Muscle layer of duodenum (tissue), 2 donors: ENCODE measurements around the gene LPIN1.
"Not testable (repeated sequence)": the region's sequence is repeated elsewhere in the genome, so short reads cannot be mapped to it uniquely, and the experiment has no call there.

Source experiments
- H3K27ac ChIP-seq: one replicate; pipeline ENCODE4 v1.7.0; 2013; ENCODE audit warnings: mild to moderate bottlenecking, low read length
- H3K27me3 ChIP-seq: one replicate; pipeline ENCODE4 v1.7.0; 2013; ENCODE audit warnings: low read depth, mild to moderate bottlenecking, control low read depth, low read length
- H3K36me3 ChIP-seq, 2 donors: one replicate each; pipeline ENCODE4 v1.7.0; 2013; ENCODE audit warnings: low read length in 2 of 2, control low read depth in 1 of 2, mild to moderate bottlenecking in 1 of 2; ENCODE audit not compliant: insufficient read depth in 2 of 2, control insufficient read depth in 1 of 2
- H3K4me1 ChIP-seq, 2 donors: one replicate each; pipeline ENCODE4 v1.7.0; 2013; ENCODE audit warnings: low read length in 2 of 2, mild to moderate bottlenecking in 2 of 2, control low read depth in 1 of 2, moderate library complexity in 1 of 2; ENCODE audit not compliant: insufficient read depth in 2 of 2, control insufficient read depth in 1 of 2
- H3K4me3 ChIP-seq, 2 donors: one replicate each; pipeline ENCODE4 v1.7.0; 2013; ENCODE audit warnings: low read length in 2 of 2, low read depth in 1 of 2, mild to moderate bottlenecking in 1 of 2
- H3K9me3 ChIP-seq, 2 donors: one replicate each; pipeline ENCODE4 v1.7.0; 2013; ENCODE audit warnings: low read length in 2 of 2, control low read depth in 1 of 2, mild to moderate bottlenecking in 1 of 2; ENCODE audit not compliant: control insufficient read depth in 1 of 2
- donor health status: healthy.

Gene LPIN1

GRCh38 chr2:11809586-11810236, 63.3 kb downstream of the LPIN1 start:
- H3K27me3 ChIP-seq, result no peaks in the 10 kb centered on the region
- no peaks in the 10 kb centered on the region for H3K9me3 ChIP-seq
- no peak overlapping the region for H3K27ac ChIP-seq
- H3K4me1 ChIP-seq, result no peaks in the 10 kb centered on the region
- H3K4me3 ChIP-seq, result no peak overlapping the region
- H3K36me3 ChIP-seq, result peaks cover 22 to 29% of the 10 kb centered on the region in 2 donors

GRCh38 chr2:11810237-11810977, 64.0 kb downstream of the LPIN1 start:
- Histone ChIP-seq H3K36me3 (peaks cover 22 to 29% of the 10 kb centered on the region in 2 donors), H3K4me3 (no peak overlapping the region), H3K4me1 (no peaks in the 10 kb centered on the region), H3K27me3 (no peaks in the 10 kb centered on the region), H3K27ac (no peak overlapping the region), H3K9me3 (no peaks in the 10 kb centered on the region)

DNA sequence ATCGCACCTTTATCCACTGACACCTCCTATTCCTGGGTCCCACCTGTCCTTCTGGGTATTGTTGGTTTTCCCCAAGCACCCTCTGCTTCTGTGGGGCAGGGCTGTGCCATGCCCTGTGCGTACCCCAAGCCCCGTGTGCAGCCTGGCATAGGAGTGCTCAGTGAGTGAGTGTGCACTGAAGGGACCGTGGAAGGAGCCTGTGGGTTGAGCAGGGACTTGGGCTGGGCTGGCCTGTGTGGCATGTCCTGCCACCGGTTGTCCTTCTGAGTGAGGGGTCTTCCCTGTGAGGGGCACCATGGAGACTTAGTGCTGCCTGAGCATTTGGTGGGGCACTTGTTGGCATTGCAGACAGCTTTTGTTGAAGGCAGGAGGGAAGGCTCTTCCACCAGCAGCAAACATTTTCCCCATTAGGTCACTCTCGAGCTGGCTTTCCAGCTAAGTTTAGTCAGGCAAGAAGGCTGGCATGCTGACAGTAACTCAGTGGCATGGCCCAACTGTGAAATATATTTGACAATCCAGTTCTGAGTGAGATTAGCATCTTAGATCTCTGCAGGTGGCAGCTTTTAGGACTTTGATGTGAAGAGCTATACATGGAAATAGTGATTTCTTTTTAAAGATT, 64.7 kb downstream of the LPIN1 start:
- Histone ChIP-seq H3K27ac (no peak overlapping the region), H3K4me1 (no peaks in the 10 kb centered on the region), H3K36me3 (peaks cover 21 to 29% of the 10 kb centered on the region in 2 donors), H3K27me3 (no peaks in the 10 kb centered on the region), H3K4me3 (no peak overlapping the region), H3K9me3 (no peaks in the 10 kb centered on the region)

- no peaks in the 10 kb centered on the region for H3K4me1 ChIP-seq
- no peaks in the 10 kb centered on the region for H3K9me3 ChIP-seq
- no peak overlapping the region for H3K27ac ChIP-seq
- no peaks in the 10 kb centered on the region for H3K27me3 ChIP-seq
- peaks cover 22 to 38% of the 10 kb centered on the region in 2 donors for H3K36me3 ChIP-seq
- H3K4me3 ChIP-seq, result no peak overlapping the region
Observed at GRCh38 chr2:11812466-11813248, 66.2 kb downstream of the LPIN1 start.

DNA sequence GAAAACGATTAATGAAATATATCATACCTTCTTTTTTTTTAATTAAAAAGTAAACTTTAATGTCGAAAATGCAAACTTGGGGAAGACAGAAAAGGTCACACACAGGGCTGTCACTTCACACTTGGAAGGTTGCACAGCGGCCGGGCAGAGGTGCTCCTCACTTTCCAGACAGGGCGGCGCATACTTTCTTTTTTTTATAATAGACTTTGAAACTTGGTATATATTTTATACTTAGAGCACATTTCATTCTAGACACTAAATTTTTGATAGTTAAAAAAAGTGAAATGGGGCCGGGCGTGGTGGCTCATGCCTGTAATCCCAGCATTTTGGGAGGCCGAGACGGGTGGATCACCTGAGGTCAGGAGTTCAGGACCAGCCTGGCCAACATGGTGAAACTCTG, 66.9 kb downstream of the LPIN1 start:
- H3K36me3 ChIP-seq, result peaks cover 22 to 32% of the 10 kb centered on the region in 2 donors

GRCh38 chr2:11813951-11814350, 67.5 kb downstream of the LPIN1 start:
- H3K9me3 ChIP-seq, result no peaks in the 10 kb centered on the region
- no peaks in the 10 kb centered on the region for H3K27me3 ChIP-seq
- H3K4me3 ChIP-seq, result no peak overlapping the region
- no peaks in the 10 kb centered on the region for H3K4me1 ChIP-seq
- peaks cover 22 to 32% of the 10 kb centered on the region in 2 donors for H3K36me3 ChIP-seq
- H3K27ac ChIP-seq, result no peak overlapping the region

More for the DNA sequence above, 66.9 kb downstream of the LPIN1 start:
- H3K27ac ChIP-seq, H3K4me3 ChIP-seq, H3K4me1 ChIP-seq, H3K9me3 ChIP-seq, H3K27me3 ChIP-seq: not testable (repeated sequence)

DNA sequence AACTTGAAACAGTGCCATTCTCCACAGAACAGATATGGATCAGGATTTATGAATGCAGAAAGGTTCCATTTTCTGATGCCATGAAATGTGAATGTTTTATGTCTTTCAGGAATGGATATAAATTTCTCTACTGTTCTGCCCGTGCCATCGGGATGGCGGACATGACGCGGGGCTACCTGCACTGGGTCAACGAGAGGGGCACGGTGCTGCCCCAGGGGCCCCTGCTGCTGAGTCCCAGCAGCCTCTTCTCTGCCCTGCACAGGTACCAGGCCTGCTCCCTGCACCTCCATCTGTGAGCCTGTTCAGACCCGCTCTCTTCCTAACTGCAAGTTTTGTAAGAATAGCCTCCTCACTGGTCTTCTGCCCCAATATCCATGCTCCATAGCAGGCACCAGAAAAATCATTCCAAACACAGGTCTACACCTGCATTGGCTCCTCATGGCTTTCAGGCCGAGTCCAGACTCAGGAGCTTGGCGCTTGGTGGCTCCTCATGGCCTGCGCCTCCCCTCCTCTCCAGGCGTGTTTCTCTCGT, 68.6 kb downstream of the LPIN1 start:
- H3K4me3 ChIP-seq, result no peak overlapping the region
- H3K27ac ChIP-seq, result no peak overlapping the region
- no peaks in the 10 kb centered on the region for H3K27me3 ChIP-seq
- no peaks in the 10 kb centered on the region for H3K4me1 ChIP-seq
- no peaks in the 10 kb centered on the region for H3K9me3 ChIP-seq
- H3K36me3 ChIP-seq, result peaks cover 22 to 39% of the 10 kb centered on the region in 2 donors

DNA sequence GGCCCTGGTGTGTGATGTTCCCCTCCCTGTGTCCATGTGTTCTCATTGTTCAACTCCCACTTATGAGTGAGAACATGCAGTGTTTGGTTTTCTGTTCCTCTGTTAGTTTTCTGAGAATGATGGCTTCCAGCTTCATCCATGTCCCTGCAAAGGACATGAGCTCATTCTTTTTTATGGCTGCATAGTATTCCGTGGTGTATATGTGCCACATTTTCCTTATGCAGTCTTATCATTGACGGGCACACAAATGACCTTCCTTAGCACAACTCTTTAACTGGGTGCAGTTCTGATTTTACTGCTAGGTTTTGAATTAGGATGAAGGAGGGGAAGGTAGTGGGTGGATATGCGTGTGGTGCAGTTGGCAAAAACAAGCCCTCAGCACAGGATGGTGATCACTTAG, 70.5 kb downstream of the LPIN1 start:
- not testable (repeated sequence) for H3K4me3 ChIP-seq, H3K27me3 ChIP-seq, H3K9me3 ChIP-seq, H3K4me1 ChIP-seq, H3K27ac ChIP-seq
- H3K36me3 ChIP-seq, result peaks cover 22 to 45% of the 10 kb centered on the region in 2 donors

DNA sequence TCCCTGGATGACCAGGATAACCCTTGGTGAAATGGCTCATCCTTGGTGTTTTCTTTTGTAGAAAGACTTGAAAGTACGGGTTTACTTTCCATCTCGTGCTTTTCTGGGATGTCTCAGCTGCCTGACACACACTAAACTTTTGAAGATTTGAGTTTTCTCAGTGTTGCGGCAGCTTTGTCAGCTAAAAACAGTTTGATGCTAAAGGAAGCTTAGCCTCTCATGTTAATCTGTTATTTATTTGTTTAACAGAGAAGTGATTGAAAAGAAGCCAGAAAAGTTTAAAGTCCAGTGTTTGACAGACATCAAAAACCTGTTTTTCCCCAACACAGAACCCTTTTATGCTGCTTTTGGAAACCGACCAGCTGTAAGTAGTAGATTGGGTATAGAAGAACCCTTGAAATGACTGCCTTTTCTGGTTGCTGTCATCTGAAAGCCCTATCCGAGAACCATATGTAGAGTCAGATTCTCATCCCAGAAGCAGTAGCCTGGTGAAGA, 72.8 kb downstream of the LPIN1 start:
- no peaks in the 10 kb centered on the region for H3K4me1 ChIP-seq
- H3K36me3 ChIP-seq, result peaks cover 25 to 49% of the 10 kb centered on the region in 2 donors
- H3K4me3 ChIP-seq, result no peak overlapping the region
- no peak overlapping the region for H3K27ac ChIP-seq
- no peaks in the 10 kb centered on the region for H3K9me3 ChIP-seq
- no peaks in the 10 kb centered on the region for H3K27me3 ChIP-seq

- Histone ChIP-seq H3K27ac (no peak overlapping the region), H3K36me3 (peaks cover 23 to 47% of the 10 kb centered on the region in 2 donors), H3K9me3 (no peaks in the 10 kb centered on the region)
Observed at GRCh38 chr2:11820650-11821049, 74.2 kb downstream of the LPIN1 start.

DNA sequence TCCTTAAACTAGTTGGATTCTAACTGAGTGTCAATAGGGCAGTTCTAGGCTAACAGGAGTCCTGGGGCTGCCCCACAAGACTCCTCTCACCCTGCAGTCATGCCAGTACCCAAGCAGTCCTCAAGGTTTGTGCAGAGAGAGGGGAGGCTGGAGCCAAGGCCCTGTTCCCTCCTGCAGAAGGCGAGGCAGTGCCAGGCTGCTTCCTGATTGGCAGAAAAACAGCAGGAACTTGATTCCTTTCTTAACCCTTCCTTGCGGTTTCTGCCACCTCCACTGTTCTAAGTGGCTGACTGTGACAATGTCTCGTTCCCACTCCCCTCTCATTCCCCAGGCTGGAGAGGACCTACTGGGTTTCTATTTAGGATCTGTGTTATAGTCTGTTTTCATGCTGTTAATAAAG, 75.3 kb downstream of the LPIN1 start:
- H3K4me1 ChIP-seq, result no peaks in the 10 kb centered on the region
- no peaks in the 10 kb centered on the region for H3K27me3 ChIP-seq
- no peak overlapping the region for H3K4me3 ChIP-seq
- H3K27ac ChIP-seq, result no peak overlapping the region
- no peaks in the 10 kb centered on the region for H3K9me3 ChIP-seq
- peaks cover 21 to 40% of the 10 kb centered on the region in 2 donors for H3K36me3 ChIP-seq

More at GRCh38 chr2:11820650-11821049, 74.2 kb downstream of the LPIN1 start:
- no peaks in the 10 kb centered on the region for H3K4me1 ChIP-seq
- H3K27me3 ChIP-seq, result no peaks in the 10 kb centered on the region
- H3K4me3 ChIP-seq, result no peak overlapping the region
